K562 (cell line): Measurements from ENCODE around the gene BID. TPM values are rescaled to one million over a fixed set of nuclear protein-coding genes. Genes with fewer than 3 reads are reported as not detected.

Source experiments
- ATAC-seq: fragments of 200-7000 bp; cut with Tn5 transposase; 3 replicates; pipeline ENCODE4 v1.9.1; 2020; ENCODE audit warnings: moderate library complexity
- BruUV-seq: library from RNA; stranded (reverse); fragments of 400-500 nt; replicated peaks from 2 replicates; lab custom pipeline; 2021; lab: Mats Ljungman, UMichigan
- CTCF ChIA-PET: fragments of 300-600 bp; formaldehyde crosslinking; extraction: SDS; loops from one replicate; lab custom pipeline; 2021; ENCODE audit warnings: low intra/inter-chr PET ratio; lab: Yijun Ruan, JAX
- POLR2A ChIA-PET: fragments of 300-600, 350-650 bp; sonication (Branson Sonifier 250); formaldehyde crosslinking; extraction: SDS; loops from one replicate; lab custom pipeline; 2021; ENCODE audit warnings: antibody characterized with exemption, inconsistent platforms; lab: Yijun Ruan, JAX
- DNase-seq, 4 experiments: peaks; one replicate each; pipeline versions ENCODE4 v3.0.0 to v3.0.0-alpha.2; 2011 to 2018; ENCODE audit warnings: low spot score in 3 of 4, mixed read lengths in 3 of 4; ENCODE audit errors: extremely low read depth in 1 of 4
- FAIRE-seq: peaks from 2 replicates; lab custom pipeline; 2011; peaks lifted over from hg19 to GRCh38; lab: Jason Lieb, UNC
- H2AFZ ChIP-seq: 2 replicates; pipeline ENCODE4 v1.6.0; 2011; ENCODE audit warnings: low read depth, low read length, control low read depth, inconsistent platforms
- H3K27ac ChIP-seq: fragments of 200-600 bp; 3 replicates; pipeline ENCODE4 v1.8.0; 2011; ENCODE audit warnings: low read depth, mild to moderate bottlenecking, control low read depth, inconsistent platforms, low read length, moderate library complexity, mixed read lengths; ENCODE audit errors: extremely low read depth
- H3K27me3 ChIP-seq, 2 experiments: fragments of 300-600 bp in 1 of 2; 2 replicates in 1 of 2; 3 replicates in 1 of 2; pipeline versions ENCODE4 v1.6.0 to v1.8.0; 2011; ENCODE audit warnings: inconsistent platforms in 2 of 2, low read length in 2 of 2, mild to moderate bottlenecking in 1 of 2, mixed read lengths in 1 of 2, moderate library complexity in 1 of 2; ENCODE audit not compliant: control insufficient read depth in 2 of 2, insufficient read depth in 2 of 2
- H3K36me3 ChIP-seq: fragments of 300-600 bp; 3 replicates; pipeline ENCODE4 v1.8.0; 2011; ENCODE audit warnings: mild to moderate bottlenecking, low read length, inconsistent platforms; ENCODE audit not compliant: control insufficient read depth, insufficient read depth
- H3K4me1 ChIP-seq, 2 experiments: fragments of 200-600 bp in 1 of 2; replicated peaks in 1 of 2; 2 replicates in 1 of 2; 3 replicates in 1 of 2; pipeline versions ENCODE4 v1.5.1 to v1.8.0; 2011; ENCODE audit warnings: inconsistent platforms in 2 of 2, low read length in 2 of 2, mild to moderate bottlenecking in 1 of 2, mixed read lengths in 1 of 2, moderate library complexity in 1 of 2; ENCODE audit not compliant: control insufficient read depth in 2 of 2, insufficient read depth in 2 of 2
- H3K4me2 ChIP-seq: 2 replicates; pipeline ENCODE4 v1.6.1; 2011; ENCODE audit warnings: low read length, control low read depth, inconsistent platforms, mixed read lengths; ENCODE audit not compliant: insufficient read depth
- H3K4me3 ChIP-seq: fragments of 200-600 bp; sonication (generic), shearing (Covaris generic); 2 replicates; pipeline ENCODE4 v1.5.1; 2016; ENCODE audit warnings: control low read depth, inconsistent platforms
- H3K79me2 ChIP-seq: fragments of 200-600 bp; 3 replicates; pipeline ENCODE4 v1.8.0; 2011; ENCODE audit warnings: low read length, inconsistent platforms; ENCODE audit not compliant: control insufficient read depth, insufficient read depth
- H3K9ac ChIP-seq, 2 experiments: 2 replicates each; pipeline versions ENCODE4 v1.6.0 to v1.6.1; 2011; ENCODE audit warnings: low read depth in 2 of 2, low read length in 2 of 2, control low read depth in 1 of 2, inconsistent platforms in 1 of 2, mild to moderate bottlenecking in 1 of 2, mixed read lengths in 1 of 2; ENCODE audit not compliant: insufficient read depth in 1 of 2
- H3K9me1 ChIP-seq: one replicate; pipeline ENCODE4 v1.6.0; 2011; ENCODE audit warnings: inconsistent platforms, mild to moderate bottlenecking, low read length, moderate library complexity; ENCODE audit not compliant: control insufficient read depth, insufficient read depth
- H3K9me3 ChIP-seq: replicated peaks from 2 replicates; pipeline ENCODE4 v1.5.1; 2011; ENCODE audit warnings: low read depth, low read length, inconsistent platforms; ENCODE audit not compliant: control insufficient read depth, insufficient read depth
- H4K20me1 ChIP-seq: replicated peaks from 2 replicates; pipeline ENCODE4 v1.6.1; 2011; ENCODE audit warnings: low read length, inconsistent platforms, mixed read lengths; ENCODE audit not compliant: control insufficient read depth, insufficient read depth
- CBFA2T2 ChIP-seq: fragments of 450-650 bp; conservative IDR thresholded peaks from 2 replicates; pipeline ENCODE4 v1.6.1; 2017; ENCODE audit warnings: mild to moderate bottlenecking
- CBFA2T3 ChIP-seq: fragments of 450-650 bp; IDR thresholded peaks from 2 replicates; pipeline ENCODE4 v1.6.1; 2017
- FOSL1 ChIP-seq: fragments of 200-800 bp; sonication (Bioruptor generic); conservative IDR thresholded peaks from 2 replicates; pipeline ENCODE4 v1.6.1; 2016; ENCODE audit warnings: missing genetic modification characterization, missing compliant biosample characterization
- HDAC1 ChIP-seq, 2 experiments: fragments of 450-650 bp; IDR thresholded peaks; 2 replicates each; pipeline ENCODE4 v1.6.1; 2016 to 2017; ENCODE audit warnings: inconsistent platforms in 1 of 2, mild to moderate bottlenecking in 1 of 2, moderate library complexity in 1 of 2
- MCM3 ChIP-seq: fragments of 450-650 bp; IDR thresholded peaks from 2 replicates; pipeline ENCODE4 v1.6.1; 2016
- MED1 ChIP-seq: sonication (generic); formaldehyde crosslinking; IDR thresholded peaks from 2 replicates; pipeline ENCODE4 v1.8.1; 2023; ENCODE audit warnings: missing genetic modification reagents, borderline replicate concordance
- POLR2G ChIP-seq: fragments of 200-400 bp; formaldehyde crosslinking; IDR thresholded peaks from 2 replicates; pipeline ENCODE4 v1.6.1; 2017; ENCODE audit warnings: low read depth, mild to moderate bottlenecking, antibody characterized with exemption, low read length, moderate library complexity
- PPARD ChIP-seq: fragments of 250-450 bp; sonication (Bioruptor Pico); IDR thresholded peaks from 2 replicates; pipeline ENCODE4 v1.8.0; 2022; ENCODE audit warnings: inconsistent platforms, mild to moderate bottlenecking, moderate library complexity
- PRPF4 ChIP-seq: fragments of 200-400 bp; formaldehyde crosslinking; IDR thresholded peaks from one replicate; pipeline ENCODE4 v1.6.1; 2017; ENCODE audit warnings: low read length, low read depth, mild to moderate bottlenecking; ENCODE audit not compliant: insufficient read depth, poor library complexity, severe bottlenecking
- RBM17 ChIP-seq: fragments of 200-400 bp; formaldehyde crosslinking; IDR thresholded peaks from 2 replicates; pipeline ENCODE4 v1.6.1; 2017; ENCODE audit warnings: low read depth, mild to moderate bottlenecking, low read length, borderline replicate concordance
- STAG1 ChIP-seq: sonication (generic); formaldehyde crosslinking; IDR thresholded peaks from 2 replicates; pipeline ENCODE4 v1.5.0; 2020; ENCODE audit warnings: missing genetic modification reagents, borderline replicate concordance
- ZNF583 ChIP-seq: fragments of 250-450 bp; sonication (Bioruptor Pico); IDR thresholded peaks from 2 replicates; pipeline ENCODE4 v1.4.0; 2020
- WGBS: fragments of 100-300 bp; shearing (Covaris generic); methylation state at CpG from one replicate; pipeline ENCODE4 v1.1.6; 2016; ENCODE audit warnings: low coverage, mixed read lengths; ENCODE audit not compliant: insufficient coverage; ENCODE audit errors: missing lambda C conversion rate; 5-methylcytosine and 5-hydroxymethylcytosine counted together
- in situ Hi-C: fragments of 300-500 bp; cut with MboI; formaldehyde crosslinking; loops from 4 replicates; pipeline ENCODE4 v1.15.0; 2018; ENCODE audit warnings: inconsistent platforms, mixed read lengths
- intact Hi-C: fragments of 100-400 bp; cut with micrococcal nuclease; formaldehyde crosslinking; loops from 2 replicates; pipeline ENCODE4 v1.14.2; 2022
- polyA plus RNA-seq, 8 experiments: library from polyadenylated mRNA; depleted of rRNA in 4 of 8; stranded (reverse) in 5 of 8; unstranded in 3 of 8; fragments of >200 nt; fragmentation: Nextera tagmentation in 2 of 8; fragmentation: Illumina TruSeq in 1 of 8; extraction: Ambion mirVana in 2 of 8; extraction: Trizol in 1 of 8; gene quantifications; 2 replicates each; pipeline versions ENCODE4 v1.2.1 to v1.2.3, GENCODE V29; 2011 to 2014; ENCODE audit warnings: inconsistent platforms in 1 of 8, missing spikeins in 1 of 8
- total RNA-seq, 7 experiments: library from RNA; depleted of rRNA in 6 of 7; stranded (reverse); fragments of >200 nt in 6 of 7; fragmentation: Illumina TruSeq in 2 of 7; extraction: Trizol in 2 of 7; gene quantifications; 2 replicates each; pipeline versions ENCODE4 v1.2.1 to v1.2.3, GENCODE V29; 2011 to 2021; ENCODE audit warnings: low replicate concordance in 1 of 7
- TF ChIP-seq, protein P1 (sequence below), 2 experiments: fragments of 450-650 bp; formaldehyde crosslinking in 1 of 2; IDR thresholded peaks; 2 replicates each; pipeline versions ENCODE4 v1.4.0 to v1.6.1; 2014 to 2020; ENCODE audit warnings: mild to moderate bottlenecking in 2 of 2, borderline replicate concordance in 1 of 2, low read depth in 1 of 2
- TF ChIP-seq, protein P2 (sequence below): fragments of 250-450 bp; sonication (Bioruptor Pico); IDR thresholded peaks from 2 replicates; pipeline ENCODE4 v1.8.0; 2021; ENCODE audit warnings: moderate library complexity, mild to moderate bottlenecking, inconsistent platforms
- TF ChIP-seq, protein P3 (sequence below): sonication (generic); IDR thresholded peaks from 2 replicates; pipeline ENCODE4 v1.6.1; 2016

Gene BID
- total and polyA plus RNA-seq, 9 of the 15 experiments (the other 6 are each of a cell fraction or from before 2014, with no cell fraction given) = 5.2 to 209 (median 63.7) TPM

DNA sequence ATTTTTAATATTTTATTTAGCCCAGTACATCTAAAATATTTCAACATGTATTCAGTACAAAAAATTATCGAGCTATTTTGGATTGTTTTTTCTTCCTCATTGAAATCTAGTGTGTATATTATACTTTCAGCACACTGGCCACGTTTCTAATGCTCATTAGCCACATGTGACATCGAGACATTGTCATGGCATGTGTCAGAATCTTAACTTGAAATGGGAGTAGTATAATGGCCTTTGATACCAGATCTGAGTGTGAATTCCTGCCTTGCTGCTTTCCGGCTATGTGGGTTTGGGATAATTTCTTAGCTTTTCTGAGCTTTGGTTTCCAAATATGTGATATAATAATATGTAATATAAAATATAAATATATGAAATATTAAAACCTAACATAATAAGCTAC, 81.4 kb downstream of the BID start:
- H3K9ac ChIP-seq = no peak overlapping the region
- CTCF ChIA-PET = no interaction called here
- H2AFZ ChIP-seq = no peak overlapping the region
- ATAC-seq (no peak), FAIRE-seq (no peak), DNase-seq (no peak)
- no peaks in the 10 kb centered on the region for H3K4me1 ChIP-seq
- no peak overlapping the region for H3K4me2 ChIP-seq
- no peaks in the 10 kb centered on the region for H3K27me3 ChIP-seq
- in situ Hi-C loops = no loop called here
- POLR2A ChIA-PET = interaction anchor here (0.6 to 1.2 kb wide), 4 partner anchors 18 to 104 kb away, joined by 3 to 4 read pairs (median 3); no protein-coding TSS in a partner anchor
- 79% methylated on average over 4 of the region's 4 CpGs for WGBS
- H3K9me1 ChIP-seq = no peaks in the 10 kb centered on the region
- H3K4me3 ChIP-seq = no peak overlapping the region
- H4K20me1 ChIP-seq = no peaks in the 10 kb centered on the region
- H3K9me3 ChIP-seq = no peaks in the 10 kb centered on the region
- no TSS peak for BruUV-seq
- H3K27ac ChIP-seq = no peak overlapping the region
- peaks cover 53% of the 10 kb centered on the region for H3K36me3 ChIP-seq
- H3K79me2 ChIP-seq = 0 out of 3 replicates have a peak, but pooled peaks cover 2% of the 10 kb centered on the region
- intact Hi-C loops = no loop called here
- TF ChIP-seq ZNF583 (CRISPR knock-in tag) = no peak
- no peak for TF ChIP-seq PPARD (CRISPR knock-in tag)
- TF ChIP-seq, protein P1, sequence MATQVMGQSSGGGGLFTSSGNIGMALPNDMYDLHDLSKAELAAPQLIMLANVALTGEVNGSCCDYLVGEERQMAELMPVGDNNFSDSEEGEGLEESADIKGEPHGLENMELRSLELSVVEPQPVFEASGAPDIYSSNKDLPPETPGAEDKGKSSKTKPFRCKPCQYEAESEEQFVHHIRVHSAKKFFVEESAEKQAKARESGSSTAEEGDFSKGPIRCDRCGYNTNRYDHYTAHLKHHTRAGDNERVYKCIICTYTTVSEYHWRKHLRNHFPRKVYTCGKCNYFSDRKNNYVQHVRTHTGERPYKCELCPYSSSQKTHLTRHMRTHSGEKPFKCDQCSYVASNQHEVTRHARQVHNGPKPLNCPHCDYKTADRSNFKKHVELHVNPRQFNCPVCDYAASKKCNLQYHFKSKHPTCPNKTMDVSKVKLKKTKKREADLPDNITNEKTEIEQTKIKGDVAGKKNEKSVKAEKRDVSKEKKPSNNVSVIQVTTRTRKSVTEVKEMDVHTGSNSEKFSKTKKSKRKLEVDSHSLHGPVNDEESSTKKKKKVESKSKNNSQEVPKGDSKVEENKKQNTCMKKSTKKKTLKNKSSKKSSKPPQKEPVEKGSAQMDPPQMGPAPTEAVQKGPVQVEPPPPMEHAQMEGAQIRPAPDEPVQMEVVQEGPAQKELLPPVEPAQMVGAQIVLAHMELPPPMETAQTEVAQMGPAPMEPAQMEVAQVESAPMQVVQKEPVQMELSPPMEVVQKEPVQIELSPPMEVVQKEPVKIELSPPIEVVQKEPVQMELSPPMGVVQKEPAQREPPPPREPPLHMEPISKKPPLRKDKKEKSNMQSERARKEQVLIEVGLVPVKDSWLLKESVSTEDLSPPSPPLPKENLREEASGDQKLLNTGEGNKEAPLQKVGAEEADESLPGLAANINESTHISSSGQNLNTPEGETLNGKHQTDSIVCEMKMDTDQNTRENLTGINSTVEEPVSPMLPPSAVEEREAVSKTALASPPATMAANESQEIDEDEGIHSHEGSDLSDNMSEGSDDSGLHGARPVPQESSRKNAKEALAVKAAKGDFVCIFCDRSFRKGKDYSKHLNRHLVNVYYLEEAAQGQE (IDR thresholded peaks at IDR 0.05; ENCODE audit: borderline replicate concordance) = no peak
- TF ChIP-seq, protein P1 (CRISPR knock-in tag; IDR thresholded peaks at IDR 0.05; ENCODE audit: low read depth) = no peak
- TF ChIP-seq, protein P2, sequence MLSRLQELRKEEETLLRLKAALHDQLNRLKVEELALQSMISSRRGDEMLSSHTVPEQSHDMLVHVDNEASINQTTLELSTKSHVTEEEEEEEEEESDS (CRISPR knock-in tag) = no peak
- no peak for TF ChIP-seq HDAC1 (IDR thresholded peaks at IDR 0.05)
- TF ChIP-seq FOSL1 = no peak
- TF ChIP-seq CBFA2T3 = no peak
- TF ChIP-seq, protein P3, sequence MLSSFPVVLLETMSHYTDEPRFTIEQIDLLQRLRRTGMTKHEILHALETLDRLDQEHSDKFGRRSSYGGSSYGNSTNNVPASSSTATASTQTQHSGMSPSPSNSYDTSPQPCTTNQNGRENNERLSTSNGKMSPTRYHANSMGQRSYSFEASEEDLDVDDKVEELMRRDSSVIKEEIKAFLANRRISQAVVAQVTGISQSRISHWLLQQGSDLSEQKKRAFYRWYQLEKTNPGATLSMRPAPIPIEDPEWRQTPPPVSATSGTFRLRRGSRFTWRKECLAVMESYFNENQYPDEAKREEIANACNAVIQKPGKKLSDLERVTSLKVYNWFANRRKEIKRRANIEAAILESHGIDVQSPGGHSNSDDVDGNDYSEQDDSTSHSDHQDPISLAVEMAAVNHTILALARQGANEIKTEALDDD = no peak
- no peak for TF ChIP-seq POLR2G
- TF ChIP-seq PRPF4 = no peak
- no peak for TF ChIP-seq RBM17
- no peak for TF ChIP-seq MCM3
- no peak for TF ChIP-seq STAG1 (CRISPR knock-in tag)
- no peak for TF ChIP-seq MED1 (CRISPR knock-in tag)
- no peak for TF ChIP-seq CBFA2T2
